Measurements from ENCODE around the gene ALPK1.

GRCh38 chr4:112449708-112450107 is 152.5 kb downstream of the ALPK1 start:
- no peak for TF ChIP-seq POLR2AphosphoS5 (IDR thresholded peaks at IDR 0.05)
- no peak for TF ChIP-seq POLR2A (IDR thresholded peaks at IDR 0.05)
- TF ChIP-seq, protein P1, sequence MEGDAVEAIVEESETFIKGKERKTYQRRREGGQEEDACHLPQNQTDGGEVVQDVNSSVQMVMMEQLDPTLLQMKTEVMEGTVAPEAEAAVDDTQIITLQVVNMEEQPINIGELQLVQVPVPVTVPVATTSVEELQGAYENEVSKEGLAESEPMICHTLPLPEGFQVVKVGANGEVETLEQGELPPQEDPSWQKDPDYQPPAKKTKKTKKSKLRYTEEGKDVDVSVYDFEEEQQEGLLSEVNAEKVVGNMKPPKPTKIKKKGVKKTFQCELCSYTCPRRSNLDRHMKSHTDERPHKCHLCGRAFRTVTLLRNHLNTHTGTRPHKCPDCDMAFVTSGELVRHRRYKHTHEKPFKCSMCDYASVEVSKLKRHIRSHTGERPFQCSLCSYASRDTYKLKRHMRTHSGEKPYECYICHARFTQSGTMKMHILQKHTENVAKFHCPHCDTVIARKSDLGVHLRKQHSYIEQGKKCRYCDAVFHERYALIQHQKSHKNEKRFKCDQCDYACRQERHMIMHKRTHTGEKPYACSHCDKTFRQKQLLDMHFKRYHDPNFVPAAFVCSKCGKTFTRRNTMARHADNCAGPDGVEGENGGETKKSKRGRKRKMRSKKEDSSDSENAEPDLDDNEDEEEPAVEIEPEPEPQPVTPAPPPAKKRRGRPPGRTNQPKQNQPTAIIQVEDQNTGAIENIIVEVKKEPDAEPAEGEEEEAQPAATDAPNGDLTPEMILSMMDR (IDR thresholded peaks at IDR 0.05): no peak

Data from prostate gland (tissue), 2 donors.